ENCODE results near the gene MAGEB3.

GRCh38 chrX:30196322-30196721 lies 34.1 kb upstream of the MAGEB3 start:
- TF ChIP-seq POLR2A (IDR thresholded peaks at IDR 0.05; ENCODE audit: insufficient read depth in 1 of 2, low read depth in 2 of 2, low read length in 2 of 2) (no peak), ZNF350 (CRISPR knock-in tag; IDR thresholded peaks at IDR 0.05; ENCODE audit: borderline replicate concordance, low read depth) (no peak), EZH2 (conservative IDR thresholded peaks at IDR 0.05; ENCODE audit: low read depth, low read length) (no peak), ZNF354B (CRISPR knock-in tag; IDR thresholded peaks at IDR 0.05) (no peak), RXRA (CRISPR knock-in tag; IDR thresholded peaks at IDR 0.05) (no peak), FOSL2 (CRISPR knock-in tag; IDR thresholded peaks at IDR 0.05) (no peak), ZNF737 (CRISPR knock-in tag; IDR thresholded peaks at IDR 0.05; ENCODE audit: borderline replicate concordance) (no peak)
